ENCODE data around the gene DCBLD2. TPM values are rescaled to one million over a fixed set of nuclear protein-coding genes. Genes with fewer than 3 reads are reported as not detected.

Gene DCBLD2
- total RNA-seq, 4 donors from 2014 or later = 37.3 to 48.4 (median 46.6) TPM

DNA sequence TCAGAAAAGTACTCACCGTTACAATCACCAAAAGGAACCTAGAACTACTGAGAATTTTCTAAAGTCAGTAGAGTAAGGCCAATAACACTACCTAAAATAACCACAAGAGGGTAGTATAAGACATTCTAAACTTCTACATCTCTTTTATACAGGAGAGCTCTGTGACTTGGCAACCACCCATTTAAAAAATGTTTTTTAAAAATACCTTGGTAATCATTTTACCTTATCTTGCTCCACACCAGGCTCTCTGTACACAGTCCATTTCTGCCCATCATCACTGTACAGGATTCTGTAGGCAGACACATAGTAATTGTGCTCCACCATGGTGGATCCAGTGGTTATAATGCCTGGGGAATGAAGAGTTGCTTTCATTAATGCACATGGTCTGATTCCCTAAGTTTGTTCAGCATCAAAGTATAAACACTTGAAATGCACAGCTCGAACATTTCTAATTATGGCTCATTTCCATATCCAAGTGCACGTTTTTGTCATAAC lies 83.9 kb downstream of the DCBLD2 start:
- Histone ChIP-seq H3K27me3 (no peaks in the 10 kb centered on the region), H3K36me3 (peaks cover 0 to 43% (median 17%) of the 10 kb centered on the region in 4 donors), H3K27ac (replicated peaks in 1 of 4) (peak overlapping the region in 1 of 4 donors; percentile 1), H3K9me3 (no peaks in the 10 kb centered on the region), H3K4me3 (no peak overlapping the region), H3K4me1 (peaks cover 0 to 5% (median 4%) of the 10 kb centered on the region in 4 donors)
- TF ChIP-seq POLR2AphosphoS5 (IDR thresholded peaks at IDR 0.05) = no peak
- TF ChIP-seq POLR2A (IDR thresholded peaks at IDR 0.05; ENCODE audit: low read depth) = no peak
- TF ChIP-seq, protein P1, sequence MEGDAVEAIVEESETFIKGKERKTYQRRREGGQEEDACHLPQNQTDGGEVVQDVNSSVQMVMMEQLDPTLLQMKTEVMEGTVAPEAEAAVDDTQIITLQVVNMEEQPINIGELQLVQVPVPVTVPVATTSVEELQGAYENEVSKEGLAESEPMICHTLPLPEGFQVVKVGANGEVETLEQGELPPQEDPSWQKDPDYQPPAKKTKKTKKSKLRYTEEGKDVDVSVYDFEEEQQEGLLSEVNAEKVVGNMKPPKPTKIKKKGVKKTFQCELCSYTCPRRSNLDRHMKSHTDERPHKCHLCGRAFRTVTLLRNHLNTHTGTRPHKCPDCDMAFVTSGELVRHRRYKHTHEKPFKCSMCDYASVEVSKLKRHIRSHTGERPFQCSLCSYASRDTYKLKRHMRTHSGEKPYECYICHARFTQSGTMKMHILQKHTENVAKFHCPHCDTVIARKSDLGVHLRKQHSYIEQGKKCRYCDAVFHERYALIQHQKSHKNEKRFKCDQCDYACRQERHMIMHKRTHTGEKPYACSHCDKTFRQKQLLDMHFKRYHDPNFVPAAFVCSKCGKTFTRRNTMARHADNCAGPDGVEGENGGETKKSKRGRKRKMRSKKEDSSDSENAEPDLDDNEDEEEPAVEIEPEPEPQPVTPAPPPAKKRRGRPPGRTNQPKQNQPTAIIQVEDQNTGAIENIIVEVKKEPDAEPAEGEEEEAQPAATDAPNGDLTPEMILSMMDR (IDR thresholded peaks at IDR 0.05) = peak; percentile 78 to 91 (median 82)
- TF ChIP-seq EP300 (IDR thresholded peaks at IDR 0.05) = no peak
- no peak for DNase-seq (ENCODE audit: extremely low spot score)
- 16% methylated on average over 3 of the region's 3 CpGs for WGBS
- intact Hi-C loops (cut with DNase I) = loop anchor here (1.0 to 5.0 kb wide), 2 partner anchors 85 to 177 kb away; partner anchors contain the start of gene DCBLD2

- intact Hi-C loops (cut with DNase I) = loop anchor here (5.0 kb wide), 2 partner anchors 87 to 213 kb away; partner anchors contain the start of gene DCBLD2
- Histone ChIP-seq H3K4me3 (no peak overlapping the region), H3K27me3 (no peaks in the 10 kb centered on the region), H3K36me3 (peaks cover 0 to 42% (median 20%) of the 10 kb centered on the region in 4 donors), H3K9me3 (no peaks in the 10 kb centered on the region), H3K27ac (replicated peaks in 1 of 4) (no peak overlapping the region), H3K4me1 (peaks cover 0 to 5% (median 4%) of the 10 kb centered on the region in 4 donors)
- no peak for DNase-seq (ENCODE audit: extremely low spot score)
- WGBS = 80% methylated on average over 5 of the region's 5 CpGs
- no peak for TF ChIP-seq EP300 (IDR thresholded peaks at IDR 0.05)
- TF ChIP-seq POLR2A (IDR thresholded peaks at IDR 0.05; ENCODE audit: low read depth) = no peak
- no peak for TF ChIP-seq POLR2AphosphoS5 (IDR thresholded peaks at IDR 0.05)
- TF ChIP-seq, protein P1 (IDR thresholded peaks at IDR 0.05) = no peak
Observed at GRCh38 chr3:98814817-98815420, 86.6 kb downstream of the DCBLD2 start.

DNA sequence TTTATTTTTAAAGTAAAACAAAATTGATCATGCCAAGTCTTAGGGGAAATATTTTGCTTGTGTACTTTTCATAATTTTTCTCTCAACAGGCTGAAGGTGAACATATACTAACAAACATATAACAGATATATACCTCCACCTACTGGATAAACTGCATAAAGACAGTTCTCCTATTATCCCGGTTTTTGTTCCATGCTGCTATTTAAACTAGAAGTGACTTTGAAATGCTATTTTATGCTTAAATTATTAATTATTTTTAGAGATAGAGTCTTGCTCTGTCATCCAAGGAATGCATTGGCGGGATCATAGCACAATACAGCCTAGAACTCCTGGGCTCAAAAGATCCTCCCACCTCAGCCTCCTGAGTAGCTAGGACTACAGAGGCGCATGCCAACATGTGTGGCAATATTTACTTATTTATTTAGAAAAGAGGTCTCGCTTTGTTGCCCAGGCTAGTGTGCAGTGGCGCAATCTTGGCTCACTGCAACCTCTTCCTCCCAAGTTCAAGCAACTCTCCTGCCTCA lies 88.6 kb downstream of the DCBLD2 start:
- H3K27ac ChIP-seq (replicated peaks in 1 of 4) = no peak overlapping the region
- H3K36me3 ChIP-seq = peaks cover 0 to 40% (median 15%) of the 10 kb centered on the region in 4 donors
- H3K4me1 ChIP-seq = peaks cover 0 to 5% (median 4%) of the 10 kb centered on the region in 4 donors
- intact Hi-C loops (cut with DNase I) = loop anchor here (5.0 kb wide), 1 partner anchor 211 kb away; no protein-coding TSS in a partner anchor
- DNase-seq (ENCODE audit: extremely low spot score) = no peak
- H3K9me3 ChIP-seq = no peaks in the 10 kb centered on the region
- TF ChIP-seq, protein P1 (IDR thresholded peaks at IDR 0.05) = peak; percentile 48 to 55 (median 49)
- TF ChIP-seq EP300 (IDR thresholded peaks at IDR 0.05) = no peak
- H3K4me3 ChIP-seq = no peak overlapping the region
- WGBS = 69% methylated on average over 5 of the region's 5 CpGs
- H3K27me3 ChIP-seq = no peaks in the 10 kb centered on the region

DNA sequence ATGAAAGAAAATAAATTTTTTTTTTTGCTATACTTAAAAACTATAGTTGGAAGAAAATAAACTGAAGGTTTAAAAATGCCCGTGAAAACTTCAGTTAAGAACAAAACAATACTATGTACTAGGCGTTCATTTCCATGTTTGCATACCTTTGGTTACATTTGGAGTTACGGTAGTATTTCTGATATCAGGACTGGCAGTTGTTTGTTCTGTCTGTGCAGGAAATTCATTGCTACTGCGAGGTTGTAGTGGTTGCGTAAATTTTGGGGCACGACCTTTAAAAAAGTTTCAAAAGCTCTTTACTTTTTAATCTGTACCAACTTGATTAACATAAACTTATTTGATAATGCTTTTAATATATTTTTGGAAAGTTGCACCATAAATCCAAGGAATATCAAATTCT lies 90.4 kb downstream of the DCBLD2 start:
- intact Hi-C loops (cut with DNase I) = loop anchor here (5.0 kb wide), 1 partner anchor 209 kb away; no protein-coding TSS in a partner anchor
- WGBS = 83% methylated on average over 6 of the region's 6 CpGs
- H3K9me3 ChIP-seq = no peaks in the 10 kb centered on the region
- H3K4me1 ChIP-seq = no peaks in the 10 kb centered on the region
- H3K27ac ChIP-seq (replicated peaks in 1 of 4) = no peak overlapping the region
- H3K4me3 ChIP-seq = no peak overlapping the region
- no peak for DNase-seq (ENCODE audit: extremely low spot score)
- H3K27me3 ChIP-seq = no peaks in the 10 kb centered on the region
- H3K36me3 ChIP-seq = peaks cover 13 to 56% (median 25%) of the 10 kb centered on the region in 4 donors
- no peak for TF ChIP-seq POLR2AphosphoS5 (IDR thresholded peaks at IDR 0.05)
- TF ChIP-seq EP300 (IDR thresholded peaks at IDR 0.05) = no peak

GRCh38 chr3:98809557-98809956 lies 91.9 kb downstream of the DCBLD2 start:
- Histone ChIP-seq H3K4me1 (no peaks in the 10 kb centered on the region), H3K9me3 (no peaks in the 10 kb centered on the region), H3K27ac (replicated peaks in 1 of 4) (no peak overlapping the region), H3K27me3 (no peaks in the 10 kb centered on the region), H3K4me3 (no peak overlapping the region), H3K36me3 (peaks cover 13 to 64% (median 33%) of the 10 kb centered on the region in 4 donors)
- no peak for DNase-seq (ENCODE audit: extremely low spot score)
- 66% methylated on average over 3 of the region's 3 CpGs for WGBS
- no peak for TF ChIP-seq POLR2AphosphoS5 (IDR thresholded peaks at IDR 0.05)
- TF ChIP-seq, protein P1 (IDR thresholded peaks at IDR 0.05) = no peak
- intact Hi-C loops (cut with DNase I) = no loop called here
